K562 (cell line): ENCODE results near the gene KRTAP5-11. TPM values are rescaled to one million over a fixed set of nuclear protein-coding genes. Genes with fewer than 3 reads are reported as not detected.
"Not testable (repeated sequence)": the region's sequence is repeated elsewhere in the genome, so short reads cannot be mapped to it uniquely, and the experiment has no call there.

Source experiments
- ATAC-seq: fragments of 200-7000 bp; cut with Tn5 transposase; 3 replicates; pipeline ENCODE4 v1.9.1; 2020; ENCODE audit warnings: moderate library complexity
- BruUV-seq: library from RNA; stranded (reverse); fragments of 400-500 nt; replicated peaks from 2 replicates; lab custom pipeline; 2021; lab: Mats Ljungman, UMichigan
- CTCF ChIA-PET: fragments of 300-600 bp; formaldehyde crosslinking; extraction: SDS; loops from one replicate; lab custom pipeline; 2021; ENCODE audit warnings: low intra/inter-chr PET ratio; lab: Yijun Ruan, JAX
- POLR2A ChIA-PET: fragments of 300-600, 350-650 bp; sonication (Branson Sonifier 250); formaldehyde crosslinking; extraction: SDS; loops from one replicate; lab custom pipeline; 2021; ENCODE audit warnings: antibody characterized with exemption, inconsistent platforms; lab: Yijun Ruan, JAX
- DNase-seq, 4 experiments: peaks; one replicate each; pipeline versions ENCODE4 v3.0.0 to v3.0.0-alpha.2; 2011 to 2018; ENCODE audit warnings: low spot score in 3 of 4, mixed read lengths in 3 of 4; ENCODE audit errors: extremely low read depth in 1 of 4
- FAIRE-seq: peaks from 2 replicates; lab custom pipeline; 2011; peaks lifted over from hg19 to GRCh38; lab: Jason Lieb, UNC
- H2AFZ ChIP-seq: 2 replicates; pipeline ENCODE4 v1.6.0; 2011; ENCODE audit warnings: low read depth, low read length, control low read depth, inconsistent platforms
- H3K27ac ChIP-seq: fragments of 200-600 bp; 3 replicates; pipeline ENCODE4 v1.8.0; 2011; ENCODE audit warnings: low read depth, mild to moderate bottlenecking, control low read depth, inconsistent platforms, low read length, moderate library complexity, mixed read lengths; ENCODE audit errors: extremely low read depth
- H3K27me3 ChIP-seq, 2 experiments: fragments of 300-600 bp in 1 of 2; 2 replicates in 1 of 2; 3 replicates in 1 of 2; pipeline versions ENCODE4 v1.6.0 to v1.8.0; 2011; ENCODE audit warnings: inconsistent platforms in 2 of 2, low read length in 2 of 2, mild to moderate bottlenecking in 1 of 2, mixed read lengths in 1 of 2, moderate library complexity in 1 of 2; ENCODE audit not compliant: control insufficient read depth in 2 of 2, insufficient read depth in 2 of 2
- H3K36me3 ChIP-seq: fragments of 300-600 bp; 3 replicates; pipeline ENCODE4 v1.8.0; 2011; ENCODE audit warnings: mild to moderate bottlenecking, low read length, inconsistent platforms; ENCODE audit not compliant: control insufficient read depth, insufficient read depth
- H3K4me1 ChIP-seq, 2 experiments: fragments of 200-600 bp in 1 of 2; replicated peaks in 1 of 2; 2 replicates in 1 of 2; 3 replicates in 1 of 2; pipeline versions ENCODE4 v1.5.1 to v1.8.0; 2011; ENCODE audit warnings: inconsistent platforms in 2 of 2, low read length in 2 of 2, mild to moderate bottlenecking in 1 of 2, mixed read lengths in 1 of 2, moderate library complexity in 1 of 2; ENCODE audit not compliant: control insufficient read depth in 2 of 2, insufficient read depth in 2 of 2
- H3K4me2 ChIP-seq: 2 replicates; pipeline ENCODE4 v1.6.1; 2011; ENCODE audit warnings: low read length, control low read depth, inconsistent platforms, mixed read lengths; ENCODE audit not compliant: insufficient read depth
- H3K4me3 ChIP-seq: fragments of 200-600 bp; sonication (generic), shearing (Covaris generic); 2 replicates; pipeline ENCODE4 v1.5.1; 2016; ENCODE audit warnings: control low read depth, inconsistent platforms
- H3K79me2 ChIP-seq: fragments of 200-600 bp; 3 replicates; pipeline ENCODE4 v1.8.0; 2011; ENCODE audit warnings: low read length, inconsistent platforms; ENCODE audit not compliant: control insufficient read depth, insufficient read depth
- H3K9ac ChIP-seq, 2 experiments: 2 replicates each; pipeline versions ENCODE4 v1.6.0 to v1.6.1; 2011; ENCODE audit warnings: low read depth in 2 of 2, low read length in 2 of 2, control low read depth in 1 of 2, inconsistent platforms in 1 of 2, mild to moderate bottlenecking in 1 of 2, mixed read lengths in 1 of 2; ENCODE audit not compliant: insufficient read depth in 1 of 2
- H3K9me1 ChIP-seq: one replicate; pipeline ENCODE4 v1.6.0; 2011; ENCODE audit warnings: inconsistent platforms, mild to moderate bottlenecking, low read length, moderate library complexity; ENCODE audit not compliant: control insufficient read depth, insufficient read depth
- H3K9me3 ChIP-seq: replicated peaks from 2 replicates; pipeline ENCODE4 v1.5.1; 2011; ENCODE audit warnings: low read depth, low read length, inconsistent platforms; ENCODE audit not compliant: control insufficient read depth, insufficient read depth
- H4K20me1 ChIP-seq: replicated peaks from 2 replicates; pipeline ENCODE4 v1.6.1; 2011; ENCODE audit warnings: low read length, inconsistent platforms, mixed read lengths; ENCODE audit not compliant: control insufficient read depth, insufficient read depth
- GATAD2A ChIP-seq: fragments of 450-650 bp; IDR thresholded peaks from 2 replicates; pipeline ENCODE4 v1.6.1; 2017
- HBP1 ChIP-seq: fragments of 450-650 bp; formaldehyde crosslinking; IDR thresholded peaks from 2 replicates; pipeline ENCODE4 v1.4.0; 2022; ENCODE audit warnings: missing genetic modification characterization
- HMG20B ChIP-seq: fragments of 250-450 bp; sonication (Bioruptor Pico); IDR thresholded peaks from 2 replicates; pipeline ENCODE4 v1.5.0; 2021; ENCODE audit warnings: mild to moderate bottlenecking
- MTA2 ChIP-seq: fragments of 450-650 bp; IDR thresholded peaks from 2 replicates; pipeline ENCODE4 v1.6.1; 2016; ENCODE audit warnings: low read depth
- PTRF ChIP-seq: fragments of 450-650 bp; IDR thresholded peaks from 2 replicates; pipeline ENCODE4 v1.6.1; 2016; ENCODE audit warnings: mild to moderate bottlenecking, missing genetic modification characterization, missing compliant biosample characterization
- SREBF1 ChIP-seq: fragments of 150-350 bp; IDR thresholded peaks from 2 replicates; pipeline ENCODE4 v1.6.1; 2014; ENCODE audit warnings: antibody characterized with exemption, low read depth, low read length, borderline replicate concordance
- ZNF12 ChIP-seq: sonication (generic); formaldehyde crosslinking; IDR thresholded peaks from 2 replicates; pipeline ENCODE4 v1.4.0; 2020; ENCODE audit warnings: mild to moderate bottlenecking, missing genetic modification reagents
- ZNF584 ChIP-seq: fragments of 200-800 bp; sonication (Bioruptor generic); IDR thresholded peaks from 2 replicates; pipeline ENCODE4 v1.6.1; 2016; ENCODE audit warnings: low read depth, mild to moderate bottlenecking, missing genetic modification characterization, missing compliant biosample characterization
- ZNF780A ChIP-seq: fragments of 250-450 bp; sonication (Bioruptor Pico); IDR thresholded peaks from 2 replicates; pipeline ENCODE4 v1.5.0; 2021; ENCODE audit warnings: mild to moderate bottlenecking
- whole genome bisulfite sequencing: fragments of 100-300 bp; shearing (Covaris generic); methylation state at CpG from one replicate; pipeline ENCODE4 v1.1.6; 2016; ENCODE audit warnings: low coverage, mixed read lengths; ENCODE audit not compliant: insufficient coverage; ENCODE audit errors: missing lambda C conversion rate; 5-methylcytosine and 5-hydroxymethylcytosine counted together
- in situ Hi-C: fragments of 300-500 bp; cut with MboI; formaldehyde crosslinking; loops from 4 replicates; pipeline ENCODE4 v1.15.0; 2018; ENCODE audit warnings: inconsistent platforms, mixed read lengths
- intact Hi-C: fragments of 100-400 bp; cut with micrococcal nuclease; formaldehyde crosslinking; loops from 2 replicates; pipeline ENCODE4 v1.14.2; 2022
- polyA plus RNA-seq, 8 experiments: library from polyadenylated mRNA; depleted of rRNA in 4 of 8; stranded (reverse) in 5 of 8; unstranded in 3 of 8; fragments of >200 nt; fragmentation: Nextera tagmentation in 2 of 8; fragmentation: Illumina TruSeq in 1 of 8; extraction: Ambion mirVana in 2 of 8; extraction: Trizol in 1 of 8; gene quantifications; 2 replicates each; pipeline versions ENCODE4 v1.2.1 to v1.2.3, GENCODE V29; 2011 to 2014; ENCODE audit warnings: inconsistent platforms in 1 of 8, missing spikeins in 1 of 8
- total RNA-seq, 7 experiments: library from RNA; depleted of rRNA in 6 of 7; stranded (reverse); fragments of >200 nt in 6 of 7; fragmentation: Illumina TruSeq in 2 of 7; extraction: Trizol in 2 of 7; gene quantifications; 2 replicates each; pipeline versions ENCODE4 v1.2.1 to v1.2.3, GENCODE V29; 2011 to 2021; ENCODE audit warnings: low replicate concordance in 1 of 7

Gene KRTAP5-11
- total and polyA plus RNA-seq, 9 of the 15 experiments (the other 6 are each of a cell fraction or from before 2014, with no cell fraction given), result not detected

GRCh38 chr11:71538666-71538990 lies 44.0 kb downstream of the KRTAP5-11 start:
- Histone ChIP-seq H4K20me1 (no peaks in the 10 kb centered on the region), H3K79me2 (no peaks in the 10 kb centered on the region), H3K4me3 (no peak overlapping the region), H3K4me1 (peaks cover 2 to 4% of the 10 kb centered on the region in 2 experiments; a peak in 4 of 5 replicates), H3K9me1 (no peaks in the 10 kb centered on the region), H3K27ac (no peak overlapping the region), H3K27me3 (peaks cover 32 to 49% of the 10 kb centered on the region in 2 experiments; a peak in 3 of 5 replicates), H3K9me3 (peaks cover 2% of the 10 kb centered on the region; the same call in 1 of the 2 replicates), H3K4me2 (no peak overlapping the region), H3K9ac (no peak overlapping the region), H3K36me3 (no peaks in the 10 kb centered on the region), H2AFZ (no peak overlapping the region)
- BruUV-seq, result no TSS peak
- intact Hi-C loops, result loop anchor here (10.0 kb wide), 1 partner anchor 94 kb away; the partner anchor contains the start of gene DHCR7
- ChIA-PET POLR2A (interaction anchor here (1.5 kb wide), 1 partner anchor 11 kb away, joined by 5 read pairs; no protein-coding TSS in a partner anchor), CTCF (no interaction called here)
- in situ Hi-C loops, result no loop called here
- TF ChIP-seq ZNF12 (no peak), HMG20B (CRISPR knock-in tag) (no peak), HBP1 (CRISPR knock-in tag) (no peak), GATAD2A (no peak), MTA2 (no peak), ZNF584 (no peak), SREBF1 (no peak), PTRF (tag) (no peak), ZNF780A (CRISPR knock-in tag) (no peak)
- ATAC-seq, result no peak
- no peak for DNase-seq
- no peak for FAIRE-seq
- 5% methylated on average over 4 of the region's 4 CpGs for WGBS

- H3K9me1 ChIP-seq, H3K4me2 ChIP-seq, in situ Hi-C loops, H3K27ac ChIP-seq, FAIRE-seq, H2AFZ ChIP-seq, CTCF ChIA-PET, ATAC-seq, H3K9me3 ChIP-seq, DNase-seq, H3K9ac ChIP-seq, H3K4me1 ChIP-seq, H3K36me3 ChIP-seq, BruUV-seq, H4K20me1 ChIP-seq, H3K79me2 ChIP-seq, H3K4me3 ChIP-seq: not testable (repeated sequence)
- intact Hi-C loops, result loop anchor here (10.0 kb wide), 1 partner anchor 93 kb away; the partner anchor contains the start of gene DHCR7
- 8% methylated on average over 4 of the region's 4 CpGs for WGBS
- POLR2A ChIA-PET, result interaction anchor here (1.5 kb wide), 1 partner anchor 11 kb away, joined by 5 read pairs; no protein-coding TSS in a partner anchor
- peaks cover 28 to 46% of the 10 kb centered on the region in 2 experiments; a peak in 3 of 5 replicates for H3K27me3 ChIP-seq
These were observed 44.6 kb downstream of the KRTAP5-11 start, which contains the start of gene KRTAP5-8 for GRCh38 chr11:71537977-71538665. KRTAP5-8 (plus strand) TSS chr11:71538025; CDS start chr11:71538056, 31 bp downstream.
